Measurements from ENCODE around the gene SCARF2. TPM values are rescaled to one million over a fixed set of nuclear protein-coding genes. Genes with fewer than 3 reads are reported as not detected.
"Not testable (repeated sequence)": the region's sequence is repeated elsewhere in the genome, so short reads cannot be mapped to it uniquely, and the experiment has no call there.

The SCARF2 gene
- total RNA-seq, 6 experiments from 2014 or later: 65.1 to 92.3 (median 68.9) TPM

- TF ChIP-seq CTCF (IDR thresholded peaks at IDR 0.05): no peak
- Mint-ChIP-seq H3K9me3 (peaks cover 7% of the 10 kb centered on the region), H3K4me1 (ENCODE audit: low read depth) (no peaks in the 10 kb centered on the region), H3K27ac (no peak overlapping the region), H3K36me3 (ENCODE audit: low read depth) (no peaks in the 10 kb centered on the region), H3K27me3 (ENCODE audit: insufficient read depth) (peaks cover 22% of the 10 kb centered on the region), H3K4me3 (no peak overlapping the region)
- DNase-seq: no peak
These were observed 52.8 kb downstream of the SCARF2 start for GRCh38 chr22:20384865-20385264.

GRCh38 chr22:20384171-20384570 is 53.5 kb downstream of the SCARF2 start:
- H3K4me1 Mint-ChIP-seq (ENCODE audit: low read depth): no peaks in the 10 kb centered on the region
- H3K36me3 Mint-ChIP-seq (ENCODE audit: low read depth): no peaks in the 10 kb centered on the region
- DNase-seq: no peak
- no peak overlapping the region for H3K4me3 Mint-ChIP-seq
- no peak overlapping the region for H3K27ac Mint-ChIP-seq
- peaks cover 17% of the 10 kb centered on the region for H3K27me3 Mint-ChIP-seq (ENCODE audit: insufficient read depth)
- H3K9me3 Mint-ChIP-seq: peaks cover 4% of the 10 kb centered on the region
- TF ChIP-seq CTCF (IDR thresholded peaks at IDR 0.05): no peak

GRCh38 chr22:20383538-20383937 is 54.1 kb downstream of the SCARF2 start:
- Mint-ChIP-seq H3K4me3 (no peak overlapping the region), H3K27ac (no peak overlapping the region), H3K27me3 (ENCODE audit: insufficient read depth) (peaks cover 16% of the 10 kb centered on the region), H3K36me3 (ENCODE audit: low read depth) (no peaks in the 10 kb centered on the region), H3K4me1 (ENCODE audit: low read depth) (no peaks in the 10 kb centered on the region), H3K9me3 (no peaks in the 10 kb centered on the region)
- no peak for DNase-seq
- no peak for TF ChIP-seq CTCF (IDR thresholded peaks at IDR 0.05)

- peaks cover 21% of the 10 kb centered on the region for H3K27me3 Mint-ChIP-seq (ENCODE audit: insufficient read depth)
- DNase-seq: no peak
- H3K4me3 Mint-ChIP-seq: no peak overlapping the region
- H3K4me1 Mint-ChIP-seq (ENCODE audit: low read depth): no peaks in the 10 kb centered on the region
- TF ChIP-seq CTCF (IDR thresholded peaks at IDR 0.05): no peak
- H3K9me3 Mint-ChIP-seq: no peaks in the 10 kb centered on the region
- no peaks in the 10 kb centered on the region for H3K36me3 Mint-ChIP-seq (ENCODE audit: low read depth)
- H3K27ac Mint-ChIP-seq: no peak overlapping the region
These were observed 57.1 kb downstream of the SCARF2 start for GRCh38 chr22:20380486-20380885.

- DNase-seq; H3K27ac Mint-ChIP-seq; H3K4me3 Mint-ChIP-seq; H3K36me3 Mint-ChIP-seq (ENCODE audit: low read depth); H3K9me3 Mint-ChIP-seq; H3K4me1 Mint-ChIP-seq (ENCODE audit: low read depth): not testable (repeated sequence)
- H3K27me3 Mint-ChIP-seq (ENCODE audit: insufficient read depth): peaks cover 23% of the 10 kb centered on the region
These were observed 58.9 kb downstream of the SCARF2 start for GRCh38 chr22:20378684-20379083.

GRCh38 chr22:20378110-20378509 is 59.5 kb downstream of the SCARF2 start:
- H3K4me1 Mint-ChIP-seq (ENCODE audit: low read depth): no peaks in the 10 kb centered on the region
- DNase-seq: no peak
- H3K27ac Mint-ChIP-seq: no peak overlapping the region
- no peak overlapping the region for H3K4me3 Mint-ChIP-seq
- no peaks in the 10 kb centered on the region; the same call in 1 of the 2 replicates for H3K36me3 Mint-ChIP-seq (ENCODE audit: low read depth)
- no peak for TF ChIP-seq CTCF (IDR thresholded peaks at IDR 0.05)
- H3K27me3 Mint-ChIP-seq (ENCODE audit: insufficient read depth): peaks cover 23% of the 10 kb centered on the region
- no peaks in the 10 kb centered on the region for H3K9me3 Mint-ChIP-seq

- not testable (repeated sequence) for H3K4me3 Mint-ChIP-seq; H3K9me3 Mint-ChIP-seq; DNase-seq; H3K4me1 Mint-ChIP-seq (ENCODE audit: low read depth); H3K27ac Mint-ChIP-seq; H3K36me3 Mint-ChIP-seq (ENCODE audit: low read depth)
- H3K27me3 Mint-ChIP-seq (ENCODE audit: insufficient read depth): peaks cover 17% of the 10 kb centered on the region
These were observed 60.6 kb downstream of the SCARF2 start for GRCh38 chr22:20376983-20377382.

GRCh38 chr22:20376281-20376680 is 61.3 kb downstream of the SCARF2 start:
- H3K27ac Mint-ChIP-seq; H3K36me3 Mint-ChIP-seq (ENCODE audit: low read depth); H3K4me3 Mint-ChIP-seq; DNase-seq; H3K9me3 Mint-ChIP-seq; H3K4me1 Mint-ChIP-seq (ENCODE audit: low read depth): not testable (repeated sequence)
- H3K27me3 Mint-ChIP-seq (ENCODE audit: insufficient read depth): peaks cover 15% of the 10 kb centered on the region
